GM23338 (cell line): Measurements from ENCODE around the gene BCL2. TPM values are rescaled to one million over a fixed set of nuclear protein-coding genes. Genes with fewer than 3 reads are reported as not detected.
"Not testable (repeated sequence)": the region's sequence is repeated elsewhere in the genome, so short reads cannot be mapped to it uniquely, and the experiment has no call there.

Experiments used
- ATAC-seq: fragments of 200-7000 bp; cut with Tn5 transposase; 3 replicates; pipeline ENCODE4 v1.9.1; 2020
- DNase-seq: peaks from one replicate; pipeline ENCODE4 v3.0.0-alpha.2; 2015; ENCODE audit warnings: low spot score
- H2AFZ ChIP-seq: fragments of 200-600 bp; sonication (generic); 2 replicates; pipeline ENCODE4 v1.8.0; 2016; ENCODE audit warnings: antibody characterized with exemption, mild to moderate bottlenecking, moderate library complexity
- H3F3A ChIP-seq: fragments of 200-600 bp; sonication (generic); replicated peaks from 2 replicates; pipeline ENCODE4 v1.8.0; 2017; ENCODE audit warnings: antibody characterized with exemption, mixed run types, low read depth
- H3K27ac ChIP-seq: fragments of 200-600 bp; sonication (generic); 2 replicates; pipeline ENCODE4 v1.6.1; 2016; ENCODE audit warnings: low read depth
- H3K27me3 ChIP-seq: fragments of 200-600 bp; sonication (generic); 2 replicates; pipeline ENCODE4 v1.8.0; 2016; ENCODE audit warnings: mild to moderate bottlenecking, mixed run types, moderate library complexity; ENCODE audit not compliant: insufficient read depth
- H3K36me3 ChIP-seq: fragments of 200-600 bp; sonication (generic); 2 replicates; pipeline ENCODE4 v1.8.0; 2016; ENCODE audit warnings: mild to moderate bottlenecking; ENCODE audit not compliant: insufficient read depth
- H3K4me1 ChIP-seq: fragments of 200-600 bp; sonication (generic); 2 replicates; pipeline ENCODE4 v1.8.0; 2016; ENCODE audit warnings: mild to moderate bottlenecking, moderate library complexity; ENCODE audit not compliant: insufficient read depth
- H3K4me2 ChIP-seq: fragments of 200-600 bp; sonication (generic); 2 replicates; pipeline ENCODE4 v1.7.1; 2017; ENCODE audit warnings: mixed run types
- H3K4me3 ChIP-seq: fragments of 200-600 bp; sonication (generic); 2 replicates; pipeline ENCODE4 v1.6.1; 2016; ENCODE audit warnings: mixed run types
- H3K79me2 ChIP-seq: fragments of 200-600 bp; sonication (generic); replicated peaks from 2 replicates; pipeline ENCODE4 v1.8.0; 2017; ENCODE audit warnings: mild to moderate bottlenecking; ENCODE audit not compliant: insufficient read depth
- H3K9me2 ChIP-seq: fragments of 200-600 bp; sonication (generic); 2 replicates; pipeline ENCODE4 v1.8.0; 2017; ENCODE audit not compliant: insufficient read depth
- H4K20me1 ChIP-seq: fragments of 200-600 bp; sonication (generic); replicated peaks from 2 replicates; pipeline ENCODE4 v1.8.0; 2017; ENCODE audit warnings: mild to moderate bottlenecking; ENCODE audit not compliant: insufficient read depth
- H3K27ac Mint-ChIP-seq: 2 replicates; pipeline ENCODE4 v1.8.0; 2020; ENCODE audit warnings: inconsistent platforms, mild to moderate bottlenecking, moderate library complexity, mixed read lengths
- H3K27me3 Mint-ChIP-seq: 3 replicates; pipeline ENCODE4 v1.8.0; 2022; ENCODE audit warnings: low read depth, mild to moderate bottlenecking, moderate library complexity, mixed read lengths, inconsistent platforms; ENCODE audit not compliant: insufficient read depth, poor library complexity
- H3K36me3 Mint-ChIP-seq: 3 replicates; pipeline ENCODE4 v1.8.0; 2021; ENCODE audit warnings: low read depth, mild to moderate bottlenecking, inconsistent platforms, moderate library complexity, mixed read lengths
- H3K4me1 Mint-ChIP-seq: 3 replicates; pipeline ENCODE4 v1.8.0; 2020; ENCODE audit warnings: mild to moderate bottlenecking, inconsistent platforms, mixed read lengths
- H3K4me3 Mint-ChIP-seq: 3 replicates; pipeline ENCODE4 v1.8.0; 2021; ENCODE audit warnings: moderate library complexity, mild to moderate bottlenecking, inconsistent platforms, mixed read lengths
- H3K9me3 Mint-ChIP-seq: 3 replicates; pipeline ENCODE4 v1.8.0; 2020; ENCODE audit warnings: moderate library complexity, mild to moderate bottlenecking, inconsistent platforms, mixed read lengths
- CREB1 ChIP-seq: fragments of 250-450 bp; sonication (Bioruptor Pico); IDR thresholded peaks from 2 replicates; pipeline ENCODE4 v1.5.0; 2020; ENCODE audit warnings: low read depth, mild to moderate bottlenecking, moderate library complexity
- ETS1 ChIP-seq: IDR thresholded peaks from 2 replicates; pipeline ENCODE4 v1.6.1; 2016; ENCODE audit warnings: antibody characterized with exemption
- EZH2 ChIP-seq: fragments of 200-600 bp; sonication (generic); IDR thresholded peaks from one replicate; pipeline ENCODE4 v1.8.0; 2017; ENCODE audit warnings: antibody characterized with exemption, mild to moderate bottlenecking, low read depth; ENCODE audit not compliant: unreplicated experiment
- JUNB ChIP-seq: IDR thresholded peaks from one replicate; pipeline ENCODE4 v1.6.1; 2016; ENCODE audit warnings: antibody characterized with exemption; ENCODE audit not compliant: unreplicated experiment
- NANOG ChIP-seq: IDR thresholded peaks from 2 replicates; pipeline ENCODE4 v1.6.1; 2016; ENCODE audit warnings: antibody characterized with exemption, borderline replicate concordance
- POLR2AphosphoS5 ChIP-seq: IDR thresholded peaks from 2 replicates; pipeline ENCODE4 v1.6.1; 2016; ENCODE audit warnings: antibody characterized with exemption, low read depth
- REST ChIP-seq: IDR thresholded peaks from one replicate; pipeline ENCODE4 v1.6.1; 2018; ENCODE audit warnings: antibody characterized with exemption; ENCODE audit not compliant: unreplicated experiment
- STAT1 ChIP-seq: IDR thresholded peaks from one replicate; pipeline ENCODE4 v1.6.1; 2016; ENCODE audit warnings: antibody characterized with exemption; ENCODE audit not compliant: unreplicated experiment
- ZNF114 ChIP-seq: fragments of 250-450 bp; sonication (Bioruptor Pico); IDR thresholded peaks from 2 replicates; pipeline ENCODE4 v1.5.0; 2020; ENCODE audit warnings: mild to moderate bottlenecking, moderate library complexity
- ZNF331 ChIP-seq: fragments of 250-450 bp; sonication (Bioruptor Pico); IDR thresholded peaks from 2 replicates; pipeline ENCODE4 v1.5.0; 2020; ENCODE audit warnings: low read depth, mild to moderate bottlenecking, moderate library complexity
- ZNF462 ChIP-seq: fragments of 250-450 bp; sonication (Bioruptor Pico); IDR thresholded peaks from 2 replicates; pipeline ENCODE4 v1.5.0; 2020; ENCODE audit warnings: mild to moderate bottlenecking, moderate library complexity
- polyA plus RNA-seq: library from polyadenylated mRNA; unstranded; fragments of >200 nt; fragmentation: Nextera tagmentation; extraction: Ambion mirVana; gene quantifications from 2 replicates; pipeline ENCODE4 v1.2.1, GENCODE V29; 2016
- total RNA-seq: library from RNA; depleted of rRNA; stranded (reverse); fragments of >200 nt; shearing (Covaris generic); gene quantifications from 2 replicates; pipeline ENCODE4 v1.2.3, GENCODE V29; 2014

The BCL2 gene
- total and polyA plus RNA-seq, 2 experiments from 2014 or later = 1.2 to 4.0 TPM

- not testable (repeated sequence) for H4K20me1 ChIP-seq, H3K79me2 ChIP-seq, H3K4me3 Mint-ChIP-seq, ATAC-seq, H3K27ac ChIP-seq, H3F3A ChIP-seq, H3K4me2 ChIP-seq, H3K27me3 ChIP-seq, H2AFZ ChIP-seq, DNase-seq, H3K4me3 ChIP-seq, H3K27me3 Mint-ChIP-seq, H3K9me2 ChIP-seq, H3K9me3 Mint-ChIP-seq, H3K36me3 ChIP-seq, H3K36me3 Mint-ChIP-seq, H3K27ac Mint-ChIP-seq
- H3K4me1 Mint-ChIP-seq = peaks cover 27% of the 10 kb centered on the region
- H3K4me1 ChIP-seq = peaks cover 25% of the 10 kb centered on the region
Observed at GRCh38 chr18:63235920-63236319, 83.6 kb downstream of the BCL2 start.

DNA sequence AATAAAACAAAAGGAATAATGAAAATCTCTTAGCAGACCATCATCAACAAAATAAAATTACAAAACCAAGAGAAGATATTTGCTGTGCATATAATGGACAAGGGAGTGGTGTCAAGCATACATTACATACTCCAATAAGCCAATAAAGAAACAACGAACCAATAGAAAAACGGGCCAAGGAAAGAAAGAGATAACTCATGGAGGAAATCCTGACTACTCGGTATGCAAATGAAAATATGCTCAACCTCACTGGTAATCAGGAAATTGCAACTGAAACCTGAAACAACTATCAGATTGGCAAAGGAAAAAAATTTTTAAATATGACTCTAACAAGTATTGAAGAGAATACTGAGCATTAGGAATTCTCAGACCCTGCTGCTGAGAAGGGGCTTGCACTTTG, 84.7 kb downstream of the BCL2 start:
- no peak overlapping the region for H3K4me3 Mint-ChIP-seq
- no peaks in the 10 kb centered on the region for H3F3A ChIP-seq
- TF ChIP-seq REST (no peak), POLR2AphosphoS5 (no peak), EZH2 (no peak), ZNF331 (no peak), ETS1 (no peak), NANOG (no peak), STAT1 (no peak), CREB1 (CRISPR knock-in tag) (no peak), ZNF462 (CRISPR knock-in tag) (no peak), JUNB (no peak), ZNF114 (CRISPR knock-in tag) (no peak)

More for the DNA sequence above, 84.7 kb downstream of the BCL2 start:
- H3K4me2 ChIP-seq = no peak overlapping the region
- ATAC-seq (no peak), DNase-seq (no peak)
- no peaks in the 10 kb centered on the region for H3K27me3 ChIP-seq
- H3K79me2 ChIP-seq = no peaks in the 10 kb centered on the region
- H3K4me3 ChIP-seq = no peak overlapping the region
- no peaks in the 10 kb centered on the region for H3K36me3 ChIP-seq
- no peaks in the 10 kb centered on the region for H3K9me3 Mint-ChIP-seq
- no peaks in the 10 kb centered on the region for H4K20me1 ChIP-seq
- H3K4me1 ChIP-seq = peaks cover 25% of the 10 kb centered on the region
- no peak overlapping the region for H3K27ac Mint-ChIP-seq
- no peak overlapping the region for H2AFZ ChIP-seq
- H3K36me3 Mint-ChIP-seq = no peaks in the 10 kb centered on the region
- H3K4me1 Mint-ChIP-seq = peaks cover 27% of the 10 kb centered on the region
- H3K27me3 Mint-ChIP-seq = peaks cover 2% of the 10 kb centered on the region
- no peaks in the 10 kb centered on the region for H3K9me2 ChIP-seq
- H3K27ac ChIP-seq = no peak overlapping the region
